Measurements from ENCODE around the gene RTBDN.

- TF ChIP-seq CTCF (IDR thresholded peaks at IDR 0.05; ENCODE audit: borderline replicate concordance, extremely low read depth, low read length, poor library complexity, severe bottlenecking): peak; percentile 29
- no peak for TF ChIP-seq EZH2 (IDR thresholded peaks at IDR 0.05; ENCODE audit: borderline replicate concordance, low read depth, low read length, severe bottlenecking)
These were observed 27.9 kb downstream of the RTBDN start, which contains the start of gene RNASEH2A for GRCh38 chr19:12806242-12807081.

Measured in DND-41 (cell line).